Fibroblast of lung (primary cell): Measurements from ENCODE around the gene SKP2.

ENCODE experiments used
- CTCF ChIP-seq, 2 donors: IDR thresholded peaks in 1 of 2; conservative IDR thresholded peaks in 1 of 2; 1 replicate in 1 of 2; 2 replicates in 1 of 2; pipeline ENCODE4 v1.5.1; 2011 to 2012; ENCODE audit warnings: low read length in 2 of 2, control low read depth in 1 of 2, inconsistent platforms in 1 of 2, low read depth in 1 of 2, mild to moderate bottlenecking in 1 of 2
- EZH2 ChIP-seq: IDR thresholded peaks from 2 replicates; pipeline ENCODE4 v1.5.1; 2012; ENCODE audit warnings: low read length, control low read depth, mild to moderate bottlenecking; ENCODE audit errors: missing control alignments

- TF ChIP-seq CTCF (conservative IDR thresholded peaks at IDR 0.05 in 1 of 2, IDR thresholded peaks at IDR 0.05 in 1 of 2; ENCODE audit: low read depth in 1 of 2, low read length in 2 of 2) (no peak), EZH2 (no peak)
These were observed 62.5 kb downstream of the SKP2 start for GRCh38 chr5:36214436-36214835.
